Mesenchymal stem cell (in vitro differentiated cells and primary cell): ENCODE results near the gene TVP23A.
"Not testable (repeated sequence)": the region's sequence is repeated elsewhere in the genome, so short reads cannot be mapped to it uniquely, and the experiment has no call there.

ENCODE experiments used
- DNase-seq: peaks from one replicate; pipeline ENCODE4 v3.0.0-alpha.2; 2013
- H2AFZ ChIP-seq: one replicate; pipeline ENCODE4 v1.6.1; 2013; ENCODE audit warnings: low read depth, mild to moderate bottlenecking, control low read depth, inconsistent platforms, low read length, moderate library complexity
- H2AK5ac ChIP-seq: 2 replicates; pipeline ENCODE4 v1.6.1; 2013; ENCODE audit warnings: low read length, moderate library complexity, mild to moderate bottlenecking, inconsistent platforms; ENCODE audit not compliant: severe bottlenecking
- H2BK120ac ChIP-seq: one replicate; pipeline ENCODE4 v1.6.1; 2013; ENCODE audit warnings: low read depth, mild to moderate bottlenecking, inconsistent platforms, low read length, moderate library complexity
- H2BK12ac ChIP-seq, 2 experiments: one replicate each; pipeline ENCODE4 v1.6.1; 2013; ENCODE audit warnings: inconsistent platforms in 2 of 2, low read length in 2 of 2, mild to moderate bottlenecking in 2 of 2, moderate library complexity in 2 of 2, control low read depth in 1 of 2
- H2BK15ac ChIP-seq: one replicate; pipeline ENCODE4 v1.6.1; 2013; ENCODE audit warnings: mild to moderate bottlenecking, low read depth, inconsistent platforms; ENCODE audit not compliant: poor library complexity, severe bottlenecking
- H2BK5ac ChIP-seq: 2 replicates; pipeline ENCODE4 v1.6.1; 2013; ENCODE audit warnings: low read depth, mild to moderate bottlenecking, low read length, control low read depth, inconsistent platforms; ENCODE audit not compliant: poor library complexity, severe bottlenecking
- H3K14ac ChIP-seq, 2 experiments: one replicate each; pipeline ENCODE4 v1.6.1; 2013; ENCODE audit warnings: inconsistent platforms in 2 of 2, low read length in 2 of 2, control low read depth in 1 of 2, mild to moderate bottlenecking in 1 of 2, moderate library complexity in 1 of 2
- H3K18ac ChIP-seq, 2 experiments: one replicate each; pipeline ENCODE4 v1.6.1; 2013; ENCODE audit warnings: inconsistent platforms in 2 of 2, low read length in 2 of 2, control low read depth in 1 of 2, low read depth in 1 of 2, mild to moderate bottlenecking in 1 of 2
- H3K23ac ChIP-seq, 2 experiments: one replicate each; pipeline ENCODE4 v1.6.1; 2013; ENCODE audit warnings: inconsistent platforms in 2 of 2, low read length in 2 of 2, mild to moderate bottlenecking in 2 of 2, moderate library complexity in 2 of 2, control low read depth in 1 of 2
- H3K27ac ChIP-seq: 2 replicates; pipeline ENCODE4 v1.5.1; 2013; ENCODE audit warnings: mild to moderate bottlenecking, moderate library complexity, low read length, control low read depth, inconsistent platforms; ENCODE audit not compliant: poor library complexity, severe bottlenecking
- H3K27me3 ChIP-seq, 2 experiments: 2 replicates each; pipeline versions ENCODE4 v1.6.1 to v1.7.0; 2013; ENCODE audit warnings: low read length in 2 of 2, mild to moderate bottlenecking in 2 of 2, moderate library complexity in 2 of 2, control low read depth in 1 of 2, inconsistent platforms in 1 of 2; ENCODE audit not compliant: control insufficient read depth in 1 of 2, insufficient read depth in 1 of 2
- H3K36me3 ChIP-seq, 2 experiments: 2 replicates each; pipeline versions ENCODE4 v1.6.1 to v1.7.0; 2013; ENCODE audit warnings: low read length in 2 of 2, control low read depth in 1 of 2, inconsistent platforms in 1 of 2, low read depth in 1 of 2, mild to moderate bottlenecking in 1 of 2; ENCODE audit not compliant: insufficient read depth in 2 of 2, control insufficient read depth in 1 of 2
- H3K4ac ChIP-seq, 2 experiments: one replicate each; pipeline ENCODE4 v1.6.1; 2013; ENCODE audit warnings: inconsistent platforms in 2 of 2, low read length in 2 of 2, mild to moderate bottlenecking in 2 of 2, moderate library complexity in 2 of 2, control low read depth in 1 of 2, low read depth in 1 of 2
- H3K4me1 ChIP-seq: 2 replicates; pipeline ENCODE4 v1.6.1; 2013; ENCODE audit warnings: low read depth, low read length, control low read depth; ENCODE audit not compliant: control insufficient read depth, insufficient read depth
- H3K4me2 ChIP-seq: 2 replicates; pipeline ENCODE4 v1.6.1; 2013; ENCODE audit warnings: low read length, mild to moderate bottlenecking, inconsistent platforms; ENCODE audit not compliant: poor library complexity, severe bottlenecking
- H3K4me3 ChIP-seq, 2 experiments: 2 replicates each; pipeline versions ENCODE4 v1.5.1 to v1.7.0; 2013; ENCODE audit warnings: low read length in 2 of 2, mild to moderate bottlenecking in 2 of 2, control low read depth in 1 of 2, low read depth in 1 of 2; ENCODE audit not compliant: insufficient read depth in 1 of 2
- H3K79me1 ChIP-seq: replicated peaks from 2 replicates; pipeline ENCODE4 v1.6.1; 2013; ENCODE audit warnings: mild to moderate bottlenecking, control low read depth, low read length, inconsistent platforms; ENCODE audit not compliant: poor library complexity, severe bottlenecking
- H3K9ac ChIP-seq: 2 replicates; pipeline ENCODE4 v1.7.0; 2013; ENCODE audit warnings: mild to moderate bottlenecking, low read length, moderate library complexity
- H3K9me3 ChIP-seq: 2 replicates; pipeline ENCODE4 v1.7.0; 2013; ENCODE audit warnings: mild to moderate bottlenecking, low read length; ENCODE audit not compliant: control insufficient read depth
- H4K8ac ChIP-seq: one replicate; pipeline ENCODE4 v1.6.1; 2013; ENCODE audit warnings: inconsistent platforms, mild to moderate bottlenecking, low read length, moderate library complexity
- H4K91ac ChIP-seq: one replicate; pipeline ENCODE4 v1.6.1; 2013; ENCODE audit warnings: mild to moderate bottlenecking, low read length, inconsistent platforms
- WGBS: methylation state at CpG from one replicate; pipeline ENCODE4 v1.1.7; 2013; ENCODE audit warnings: mixed read lengths; 5-methylcytosine and 5-hydroxymethylcytosine counted together

Gene TVP23A

GRCh38 chr16:10787304-10787703 is 31.3 kb downstream of the TVP23A start:
- Histone ChIP-seq H3K9ac (no peak overlapping the region), H3K27me3 (peaks cover 0 to 15% of the 10 kb centered on the region in 2 experiments), H3K23ac (no peak overlapping the region), H3K79me1 (no peaks in the 10 kb centered on the region), H2AFZ (no peak overlapping the region), H4K8ac (no peak overlapping the region), H2BK120ac (no peak overlapping the region), H3K4me2 (no peak overlapping the region), H2BK15ac (no peak overlapping the region), H3K9me3 (no peaks in the 10 kb centered on the region), H3K18ac (no peak overlapping the region), H4K91ac (no peak overlapping the region), H2AK5ac (no peak overlapping the region), H3K4me3 (no peak overlapping the region), H3K4me1 (no peaks in the 10 kb centered on the region), H3K27ac (no peak overlapping the region), H3K4ac (no peak overlapping the region), H2BK12ac (no peak overlapping the region), H2BK5ac (no peak overlapping the region), H3K14ac (no peak overlapping the region), H3K36me3 (no peaks in the 10 kb centered on the region)
- 74% methylated on average over 5 of the region's 5 CpGs for WGBS
- no peak for DNase-seq

GRCh38 chr16:10782628-10783027 is 36.0 kb downstream of the TVP23A start:
- Histone ChIP-seq H2BK5ac (no peak overlapping the region), H3K18ac (no peak overlapping the region), H4K8ac (no peak overlapping the region), H2AFZ (no peak overlapping the region), H3K9me3 (no peaks in the 10 kb centered on the region), H2AK5ac (no peak overlapping the region), H3K4me2 (no peak overlapping the region), H3K36me3 (no peaks in the 10 kb centered on the region), H2BK15ac (no peak overlapping the region), H3K4me1 (no peaks in the 10 kb centered on the region), H2BK12ac (no peak overlapping the region), H3K27ac (no peak overlapping the region), H3K4ac (no peak overlapping the region), H3K9ac (no peak overlapping the region), H3K14ac (no peak overlapping the region), H3K23ac (no peak overlapping the region), H2BK120ac (no peak overlapping the region), H3K4me3 (no peak overlapping the region), H3K79me1 (no peaks in the 10 kb centered on the region), H4K91ac (no peak overlapping the region), H3K27me3 (peaks cover 0 to 16% of the 10 kb centered on the region in 2 experiments)
- 85% methylated on average over 2 of the region's 2 CpGs for WGBS
- no peak for DNase-seq

- DNase-seq = no peak
- Histone ChIP-seq H4K91ac (no peak overlapping the region), H3K9me3 (no peaks in the 10 kb centered on the region), H3K4me2 (no peak overlapping the region), H3K23ac (no peak overlapping the region), H2AK5ac (no peak overlapping the region), H3K9ac (no peak overlapping the region), H4K8ac (no peak overlapping the region), H3K4me1 (no peaks in the 10 kb centered on the region), H2BK120ac (no peak overlapping the region), H3K18ac (no peak overlapping the region), H3K27ac (no peak overlapping the region), H2BK5ac (no peak overlapping the region), H2AFZ (no peak overlapping the region), H3K14ac (no peak overlapping the region), H3K36me3 (no peaks in the 10 kb centered on the region), H2BK15ac (no peak overlapping the region), H3K4me3 (no peak overlapping the region), H3K79me1 (no peaks in the 10 kb centered on the region), H2BK12ac (no peak overlapping the region), H3K4ac (no peak overlapping the region), H3K27me3 (peaks cover 0 to 16% of the 10 kb centered on the region in 2 experiments)
- WGBS = 88% methylated on average over 4 of the region's 4 CpGs
Observed at GRCh38 chr16:10780628-10781027, 38.0 kb downstream of the TVP23A start.

- H2BK12ac ChIP-seq, H3K9ac ChIP-seq, H2AK5ac ChIP-seq, H4K91ac ChIP-seq, H3K4me2 ChIP-seq, H3K23ac ChIP-seq, H2BK5ac ChIP-seq, H3K9me3 ChIP-seq, H2AFZ ChIP-seq, DNase-seq, H3K36me3 ChIP-seq, H3K4me1 ChIP-seq, H3K14ac ChIP-seq, H2BK15ac ChIP-seq, H3K79me1 ChIP-seq, H3K4ac ChIP-seq, H2BK120ac ChIP-seq, H3K27ac ChIP-seq, H3K4me3 ChIP-seq, H4K8ac ChIP-seq, H3K18ac ChIP-seq: not testable (repeated sequence)
- H3K27me3 ChIP-seq = peaks cover 0 to 16% of the 10 kb centered on the region in 2 experiments
- 99% methylated on average over 5 of the region's 6 CpGs for WGBS
Observed at GRCh38 chr16:10779908-10780307, 38.7 kb downstream of the TVP23A start.
